ENCODE data around the gene VSIG2.

The VSIG2 gene

DNA sequence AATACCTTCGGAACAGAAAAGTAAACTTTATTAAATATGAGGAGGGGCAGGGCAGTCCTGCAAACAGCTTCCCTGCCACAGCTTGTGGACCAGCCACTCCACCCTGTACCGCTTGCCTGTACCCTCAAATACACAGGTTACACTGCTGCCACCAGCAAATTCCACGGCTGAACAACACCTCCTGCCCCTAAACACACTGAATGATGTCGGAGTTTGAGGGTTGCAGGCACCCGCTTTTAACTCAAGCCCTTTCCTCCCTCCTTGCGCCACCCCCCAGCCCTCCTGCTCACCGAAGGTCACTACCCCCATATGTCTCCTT lies 4.0 kb downstream of the VSIG2 start:
- DNase-seq, result no peak

DNA sequence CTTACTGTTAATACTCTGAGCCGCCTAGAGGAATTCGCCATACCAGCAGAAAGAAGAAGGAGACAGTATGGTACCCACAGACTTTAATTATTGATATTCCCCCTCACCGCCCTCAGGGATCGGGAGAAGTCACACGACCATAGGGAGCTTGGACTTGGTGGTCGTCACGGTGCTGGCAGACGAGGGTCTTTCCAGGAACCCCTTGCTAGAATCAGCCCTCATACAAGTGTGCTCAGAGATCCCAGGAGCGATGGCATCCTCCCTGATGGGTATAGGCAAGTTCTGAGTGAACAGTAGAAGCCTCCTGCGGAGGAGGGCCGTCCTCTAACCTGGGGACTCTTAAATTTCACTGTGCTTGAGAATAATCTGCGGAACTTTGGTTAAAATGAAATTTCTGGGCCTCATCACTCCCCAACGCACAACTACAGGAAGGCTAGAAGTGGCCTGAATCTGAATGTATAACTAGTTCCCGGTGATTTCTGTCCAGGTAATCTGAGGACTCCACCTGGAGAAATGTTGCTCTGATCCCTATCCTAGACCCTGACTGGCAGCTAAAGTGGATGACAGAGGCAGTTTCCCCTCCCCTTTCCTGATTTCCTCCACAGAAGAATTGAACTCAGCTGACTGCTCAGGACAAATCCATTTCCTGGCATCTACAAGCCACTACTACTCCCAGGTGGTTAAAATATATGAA lies 4.5 kb downstream of the VSIG2 start:
- no peak for DNase-seq

DNA sequence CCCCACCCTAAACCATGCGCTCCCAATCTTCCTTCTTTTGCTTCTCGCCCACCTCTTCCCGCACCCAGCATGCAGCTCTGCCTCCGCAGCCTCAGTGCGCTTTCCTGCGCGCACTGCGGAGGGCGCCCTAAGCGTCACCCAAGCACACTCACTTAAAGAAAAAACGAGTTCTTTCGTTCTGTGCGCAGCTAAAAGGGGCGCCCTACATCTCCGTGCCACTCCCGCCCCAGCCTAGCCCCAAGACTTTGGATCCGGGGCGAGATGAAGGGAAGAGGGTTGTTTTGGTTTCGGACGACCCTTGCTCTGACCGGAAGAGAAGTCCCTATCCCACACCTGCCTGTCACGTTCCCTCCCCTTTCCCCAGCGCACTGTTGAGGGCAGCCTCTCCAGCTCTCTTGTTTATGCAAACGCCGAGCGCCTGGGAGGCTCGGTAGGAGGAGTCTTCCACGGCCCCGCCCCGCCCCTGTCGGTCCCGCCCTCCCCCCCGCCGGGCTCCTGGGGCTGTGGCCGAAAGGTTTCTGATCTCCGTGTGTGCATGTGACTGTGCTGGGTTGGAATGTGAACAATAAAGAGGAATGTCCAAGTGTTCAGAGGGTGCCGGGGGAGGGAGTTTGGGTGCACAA lies 5.3 kb downstream of the VSIG2 start:
- DNase-seq, result peak; percentile 71

DNA sequence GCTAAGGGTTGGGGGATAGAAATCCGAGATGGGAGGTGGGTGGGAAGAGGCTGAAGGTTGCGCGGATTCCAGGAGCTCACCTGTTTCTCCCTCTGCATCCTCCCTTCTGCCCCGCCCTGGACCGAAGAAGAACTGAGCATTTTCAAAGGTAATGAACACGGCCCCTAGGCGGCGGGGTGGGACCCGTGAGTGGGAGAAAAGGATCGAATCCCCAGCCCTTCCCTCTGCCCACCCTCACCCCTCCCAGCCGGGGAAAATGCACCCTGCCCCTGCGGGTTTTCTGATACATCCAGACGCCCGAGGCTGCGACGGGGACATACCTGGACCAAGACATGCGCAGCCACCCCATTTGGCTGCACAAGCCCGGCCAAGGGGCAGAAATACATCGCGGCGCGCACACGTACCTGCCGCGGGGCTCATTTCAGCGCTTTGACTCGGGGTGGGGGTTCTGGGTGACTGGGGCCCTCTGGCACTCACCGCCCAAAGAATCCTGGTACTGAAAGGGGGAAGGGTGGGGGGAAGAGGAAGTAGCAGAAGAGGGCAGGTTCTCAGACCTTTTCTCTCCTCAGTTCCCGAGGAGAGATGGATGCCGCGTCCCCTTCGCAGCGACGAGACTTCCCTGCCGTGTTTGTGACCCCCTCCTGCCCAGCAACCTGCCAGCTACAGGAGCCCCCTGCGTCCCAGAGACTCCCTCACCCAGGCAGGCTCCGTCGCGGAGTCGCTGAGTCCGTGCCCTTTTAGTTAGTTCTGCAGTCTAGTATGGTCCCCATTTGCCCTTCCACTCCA lies 6.0 kb downstream of the VSIG2 start:
- no peak for DNase-seq

DNA sequence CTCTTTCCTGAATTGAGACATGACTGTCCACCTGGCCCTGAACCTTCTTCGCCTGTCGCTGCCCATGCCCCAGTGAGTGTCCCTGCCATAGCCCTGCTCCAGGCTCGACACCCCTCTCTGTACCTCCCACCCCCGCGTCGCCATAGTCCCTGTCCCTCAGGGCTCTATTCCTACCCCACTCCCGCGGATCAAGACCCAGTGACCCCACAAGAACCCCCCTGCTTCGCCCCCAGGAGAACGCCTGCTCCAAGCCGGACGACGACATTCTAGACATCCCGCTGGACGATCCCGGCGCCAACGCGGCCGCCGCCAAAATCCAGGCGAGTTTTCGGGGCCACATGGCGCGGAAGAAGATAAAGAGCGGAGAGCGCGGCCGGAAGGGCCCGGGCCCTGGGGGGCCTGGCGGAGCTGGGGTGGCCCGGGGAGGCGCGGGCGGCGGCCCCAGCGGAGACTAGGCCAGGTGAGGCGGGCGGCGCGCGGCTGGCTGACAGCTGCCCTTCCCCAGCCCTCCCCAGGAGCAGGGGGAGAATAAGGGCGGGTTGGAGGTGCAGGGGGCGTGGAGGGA lies 6.7 kb downstream of the VSIG2 start:
- DNase-seq, result no peak

DNA sequence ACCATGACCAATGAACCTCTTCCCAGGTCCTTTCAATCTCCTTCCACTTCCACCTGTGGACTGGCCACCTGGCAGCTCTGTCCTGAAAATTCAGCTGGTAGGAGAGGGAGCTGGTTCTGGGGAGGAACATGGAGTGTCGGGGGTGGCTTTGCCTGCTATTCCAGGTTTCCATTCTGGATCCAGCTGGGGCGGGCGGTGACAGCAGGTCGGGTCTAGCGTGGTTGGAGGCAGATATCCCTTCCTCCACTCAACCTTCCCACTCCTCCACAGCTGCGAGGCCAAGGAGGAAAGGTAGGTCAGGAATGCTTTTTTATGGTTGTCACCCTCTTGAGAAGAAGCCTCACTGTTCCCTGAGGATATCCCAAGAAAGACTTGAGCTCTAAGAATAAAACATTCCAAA lies 9.0 kb downstream of the VSIG2 start:
- no peak for DNase-seq

DNA sequence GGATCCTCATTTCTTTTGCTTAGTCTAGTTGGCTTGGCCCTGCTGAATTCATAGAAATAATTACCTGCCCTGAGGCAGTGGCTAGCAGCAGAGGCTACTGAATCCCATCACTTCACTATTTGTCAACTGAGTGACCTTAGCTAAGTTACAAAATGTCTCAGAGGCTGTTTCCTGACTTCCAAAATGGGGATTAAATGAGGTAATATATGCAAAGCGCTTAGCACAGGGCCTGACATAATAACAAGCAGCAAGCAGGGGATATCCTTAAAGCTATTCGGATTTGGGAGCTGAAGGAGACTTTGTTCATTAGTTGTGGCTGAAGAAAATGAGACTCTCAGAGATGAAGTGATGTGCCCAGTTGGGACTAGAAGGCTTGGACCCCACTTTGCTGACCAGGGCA lies 9.5 kb downstream of the VSIG2 start:
- DNase-seq, result no peak

DNA sequence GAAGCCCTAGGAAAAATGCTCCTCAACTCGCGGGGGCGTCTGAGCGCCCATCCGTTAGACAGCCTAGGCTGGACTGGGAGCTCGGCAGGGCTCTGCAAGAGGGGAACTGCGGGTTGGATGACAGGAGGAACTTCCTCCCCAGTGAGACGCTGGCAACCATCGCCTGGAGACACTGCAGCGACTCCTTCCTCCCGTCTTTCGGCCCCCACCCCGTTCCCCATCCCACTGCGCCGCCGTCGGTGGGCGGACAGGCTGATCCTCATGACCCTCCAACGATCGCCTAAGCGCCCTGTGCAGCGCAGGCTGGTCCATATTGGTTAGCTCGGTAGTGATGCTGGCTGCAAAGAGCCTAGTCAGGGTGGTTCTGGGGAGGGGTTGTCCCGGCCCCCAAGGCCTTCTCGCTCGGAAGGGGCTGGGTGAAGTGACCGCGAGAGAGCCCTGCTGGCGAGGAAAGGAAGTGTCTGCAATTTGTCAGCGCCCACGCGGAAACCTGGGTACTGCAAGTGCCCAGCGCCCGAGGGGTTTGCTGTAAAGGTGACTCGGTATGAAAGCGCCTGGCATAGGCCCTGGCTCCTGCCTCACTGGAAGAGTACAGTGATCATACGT lies 11.7 kb downstream of the VSIG2 start:
- DNase-seq, result no peak

DNA sequence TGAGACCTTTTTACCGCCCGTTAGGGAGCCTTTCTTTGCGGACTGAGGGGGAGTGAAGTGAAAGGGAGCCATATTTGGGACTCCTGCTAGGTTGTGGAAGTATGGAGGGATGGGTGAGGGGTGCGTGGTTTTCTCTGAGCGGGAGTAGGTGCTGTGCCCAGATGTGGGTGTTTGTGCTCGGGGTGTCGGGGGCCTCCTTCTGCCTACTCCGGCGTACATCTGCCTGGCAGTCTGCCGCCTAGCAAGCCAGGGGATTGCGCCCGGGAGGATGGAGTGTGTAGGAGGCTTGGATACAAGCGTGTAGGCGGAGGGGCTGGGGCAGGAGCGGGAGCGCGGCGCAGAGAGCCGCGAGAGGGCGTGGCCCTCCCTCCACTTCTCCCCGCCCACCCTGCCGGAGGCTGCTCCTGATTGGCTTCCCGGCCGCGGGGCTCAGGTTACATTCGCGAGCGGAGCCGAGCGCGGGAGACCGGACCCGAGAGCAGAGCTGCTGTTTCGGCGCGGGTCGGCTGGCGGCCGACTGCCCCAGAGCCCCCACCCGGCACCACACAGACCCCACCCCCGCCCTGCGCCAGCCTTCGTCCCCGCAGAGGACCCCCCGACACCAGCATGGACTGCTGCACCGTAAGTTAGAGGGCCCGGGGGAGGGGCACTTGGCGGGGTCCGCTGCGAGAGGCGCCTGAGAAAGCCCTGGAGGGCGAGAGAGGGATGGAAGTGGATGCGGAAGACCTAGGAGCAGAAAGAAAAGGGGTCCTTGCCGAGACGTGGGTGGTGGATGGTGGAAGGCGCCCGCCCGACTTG lies 12.4 kb downstream of the VSIG2 start, which contains the start of gene NRGN:
Gene NRGN (plus strand): TSS at position 464 of the 798 bp plus-strand sequence. CDS start 143 bp downstream, at position 607.
- peak; percentile 76 for DNase-seq

DNA sequence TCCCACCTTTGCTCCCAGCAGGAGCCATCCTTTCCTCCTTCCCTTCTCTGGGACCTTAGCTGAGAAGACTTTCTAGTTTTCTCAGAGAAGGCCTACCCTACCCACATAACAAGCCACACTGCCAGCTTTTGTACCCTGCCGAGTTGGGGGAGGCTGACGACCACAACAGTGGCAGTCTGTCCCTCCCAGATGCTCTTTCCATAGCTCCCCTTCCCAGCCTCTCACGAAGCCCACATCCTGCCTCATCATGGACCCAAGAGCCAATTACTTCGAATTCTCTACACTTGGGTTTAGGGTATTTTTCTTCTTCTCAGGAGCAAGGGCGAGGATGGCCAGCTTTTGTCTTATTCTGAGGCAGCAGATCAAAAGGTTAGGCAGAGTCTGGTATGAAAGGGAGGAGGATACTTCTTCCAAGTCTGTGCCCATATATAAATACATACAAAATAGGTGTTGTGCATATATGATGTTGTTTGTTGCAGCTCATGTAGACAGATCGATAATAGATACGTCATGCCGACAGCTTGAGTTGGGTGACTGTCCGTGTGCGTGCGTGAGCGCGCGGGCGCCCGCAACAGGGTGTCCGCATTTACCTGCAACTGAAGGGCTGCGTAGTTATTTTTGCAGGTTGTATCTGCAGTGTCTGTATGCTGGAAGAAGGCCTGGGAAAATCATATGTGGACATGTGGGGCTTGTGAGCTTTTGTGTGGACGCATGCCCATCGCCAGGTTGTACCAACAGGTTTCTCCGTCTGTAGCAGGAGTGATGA lies 13.2 kb downstream of the VSIG2 start:
- DNase-seq, result no peak

DNA sequence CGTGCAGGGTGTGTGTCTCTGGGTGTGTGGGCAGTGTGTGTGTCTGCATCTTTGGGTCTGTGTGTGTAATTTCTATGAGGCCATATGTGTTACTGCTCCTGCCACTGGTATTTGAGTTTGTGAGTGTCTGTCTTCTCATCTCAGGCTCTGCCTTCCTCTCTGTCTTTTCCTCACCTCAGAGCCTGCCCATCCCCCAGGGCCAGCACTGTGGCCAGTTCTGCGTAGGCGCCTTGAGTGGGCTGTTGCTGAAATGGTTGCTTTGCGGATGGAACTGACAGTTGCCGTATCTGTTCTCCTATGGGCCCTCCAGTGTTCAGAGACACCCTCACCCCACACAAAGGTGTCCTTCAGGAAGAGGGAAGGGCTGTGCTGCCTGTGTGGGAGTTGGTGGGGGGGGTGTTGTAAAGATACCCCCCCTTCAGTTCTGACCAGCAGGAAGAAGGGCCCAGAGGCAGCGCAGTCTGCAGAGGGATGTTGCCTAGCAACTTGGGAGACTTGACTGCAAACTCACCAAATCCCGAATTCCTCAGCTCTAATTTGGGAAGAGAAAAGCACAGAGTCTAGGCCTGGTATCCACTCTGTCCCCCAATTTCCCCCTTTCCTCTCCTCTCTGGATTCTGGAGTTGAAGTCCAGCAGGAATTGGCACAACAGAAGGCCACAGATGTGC lies 14.3 kb downstream of the VSIG2 start:
- no peak for DNase-seq

DNA sequence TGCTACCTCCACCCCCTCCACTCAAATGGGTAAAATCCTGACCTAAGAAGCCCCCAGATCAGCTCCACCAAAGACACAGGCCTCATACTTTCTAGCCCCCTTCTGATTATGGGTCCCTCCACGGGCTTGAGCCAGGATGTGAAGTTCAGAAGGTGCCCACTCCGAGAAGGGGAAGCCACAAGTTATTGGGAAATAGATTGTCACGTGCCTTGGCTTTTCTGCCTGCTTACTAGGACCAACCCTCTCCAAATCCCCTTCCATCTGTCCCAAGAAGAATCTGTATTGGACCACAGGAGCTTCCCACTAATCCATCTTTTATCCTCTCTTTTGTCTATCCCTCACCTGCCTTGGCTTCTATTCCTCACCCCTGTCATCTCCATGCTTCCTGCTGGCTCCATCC lies 15.3 kb downstream of the VSIG2 start:
- no peak for DNase-seq

DNA sequence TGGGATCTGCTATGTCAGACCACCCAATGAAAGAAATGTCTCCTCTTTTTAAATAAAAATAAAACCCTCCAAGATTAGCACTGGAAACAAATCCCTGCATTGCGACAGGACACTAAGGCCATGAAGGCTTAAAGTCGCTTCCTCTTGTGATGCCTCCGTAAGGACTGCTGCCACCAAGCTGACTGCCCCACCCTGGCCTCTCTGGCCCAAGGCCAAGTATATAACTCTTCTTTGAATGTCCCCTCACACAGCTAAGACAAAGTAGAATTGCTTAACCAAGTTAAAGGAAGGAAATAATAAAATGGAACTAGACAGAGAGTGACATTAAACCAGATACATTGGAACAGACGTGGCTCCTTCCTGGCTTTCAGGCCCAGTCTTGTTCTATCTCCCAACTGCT lies 19.8 kb downstream of the VSIG2 start:
- no peak for DNase-seq

DNA sequence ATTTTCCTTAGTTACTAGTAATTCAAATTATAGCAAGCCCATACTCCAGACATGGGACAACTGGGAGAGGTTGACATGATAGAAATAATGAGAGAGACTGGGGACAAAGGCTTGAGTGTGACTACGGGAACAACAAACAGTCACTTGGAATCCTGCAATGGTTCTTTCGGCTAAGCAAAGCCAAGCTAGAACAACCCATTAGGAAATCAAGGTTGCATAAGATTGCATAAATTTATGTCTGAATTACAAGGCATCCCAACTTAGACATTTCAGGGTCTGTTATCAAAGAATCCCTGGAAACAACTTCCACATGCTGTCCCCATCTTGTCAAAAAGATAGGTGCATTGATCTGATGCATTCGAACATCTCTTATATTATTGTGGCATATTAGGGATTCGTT lies 22.5 kb downstream of the VSIG2 start:
- no peak for DNase-seq

DNA sequence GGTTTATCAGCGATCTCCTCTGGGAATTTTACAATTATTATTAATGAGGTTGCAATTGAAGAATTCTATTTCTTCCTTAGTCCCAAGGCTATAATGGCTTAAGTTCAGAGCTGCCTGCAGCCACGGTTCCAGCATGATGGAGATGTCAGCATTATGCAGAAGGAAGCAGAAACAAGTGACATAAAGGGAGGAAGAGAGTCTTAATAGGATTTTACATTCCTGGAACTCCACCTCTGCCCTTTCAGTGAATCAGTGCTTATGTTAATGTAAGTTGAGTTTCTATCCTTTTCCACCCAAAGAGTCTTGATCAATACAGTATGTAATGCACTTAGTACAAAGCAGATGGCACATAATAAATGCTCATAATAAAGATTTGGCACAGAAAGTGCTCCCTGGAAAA lies 23.9 kb downstream of the VSIG2 start:
- DNase-seq, result no peak

DNA sequence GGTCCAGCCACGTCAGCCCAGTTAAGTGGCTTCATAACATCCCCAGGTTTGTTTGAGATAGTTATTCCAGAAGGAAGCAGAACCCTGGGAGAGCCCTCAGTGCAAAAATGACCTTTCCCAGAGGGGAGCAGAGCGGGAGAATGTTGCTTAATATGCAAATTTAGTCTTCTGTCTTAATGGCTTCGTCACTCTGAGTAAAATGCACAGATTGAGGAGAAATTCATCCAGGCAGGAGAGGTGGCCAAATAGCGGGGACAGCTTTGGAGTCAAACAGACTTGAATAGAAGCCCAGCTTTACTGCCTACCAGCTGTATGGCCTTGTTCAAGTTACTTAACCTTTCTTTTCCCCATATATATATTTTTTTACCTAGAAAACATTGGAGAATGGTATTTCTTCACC lies 24.6 kb downstream of the VSIG2 start:
- DNase-seq, result no peak

DNA sequence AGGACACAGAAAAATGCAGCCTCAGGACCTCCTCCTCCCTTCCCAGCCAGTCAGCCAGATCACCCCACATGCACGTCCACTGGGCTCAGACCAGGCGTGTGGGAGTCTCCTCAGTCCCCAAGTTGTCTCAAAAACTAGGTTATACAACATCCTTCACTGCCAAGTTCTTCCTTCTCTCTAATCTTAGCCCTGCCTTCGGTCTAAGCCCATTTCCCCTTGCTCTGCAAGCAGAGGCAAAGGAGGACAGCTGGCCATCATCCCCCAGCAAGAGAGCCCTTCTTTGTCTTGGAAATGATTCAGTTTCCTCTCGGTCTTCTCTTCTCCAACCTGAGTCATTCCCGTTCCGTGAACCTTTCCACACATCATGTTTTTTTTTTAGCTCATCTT lies 26.3 kb downstream of the VSIG2 start:
- no peak for DNase-seq

DNA sequence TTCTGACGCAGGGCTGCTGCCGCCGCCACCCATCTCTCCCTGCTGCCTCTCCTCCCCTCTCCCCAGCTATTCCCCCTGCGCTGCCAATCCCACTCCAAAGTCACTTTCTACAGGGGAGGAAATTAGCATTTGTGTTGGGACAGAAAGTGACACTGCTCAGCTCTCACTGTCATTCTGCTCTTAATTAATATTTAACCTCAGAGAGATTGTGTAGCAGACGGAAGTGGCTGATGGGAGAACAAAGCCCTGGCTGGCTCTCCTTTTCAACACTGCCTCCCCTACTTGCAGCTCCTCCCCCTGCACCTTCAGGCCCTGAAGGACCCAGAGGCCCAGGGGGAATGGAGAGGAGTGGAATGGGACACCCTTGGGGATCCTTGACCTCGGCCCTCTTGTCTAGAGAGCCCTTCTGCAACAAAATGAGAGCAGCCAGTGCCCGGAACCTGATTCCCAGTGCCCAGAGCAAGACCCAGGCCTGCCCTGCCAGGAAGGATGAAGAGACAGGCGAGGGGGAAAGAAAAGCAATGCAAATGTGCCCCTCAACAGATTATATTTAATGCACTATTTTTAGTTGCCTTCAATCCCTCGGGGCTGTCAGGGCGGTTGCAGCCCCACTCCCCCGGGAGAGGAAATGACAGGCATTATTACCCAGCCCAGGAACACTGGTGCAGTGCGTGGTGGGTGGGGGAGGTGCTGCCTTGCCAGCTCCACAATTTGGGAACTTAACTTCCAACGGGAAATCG lies 26.9 kb downstream of the VSIG2 start:
- DNase-seq, result no peak

DNA sequence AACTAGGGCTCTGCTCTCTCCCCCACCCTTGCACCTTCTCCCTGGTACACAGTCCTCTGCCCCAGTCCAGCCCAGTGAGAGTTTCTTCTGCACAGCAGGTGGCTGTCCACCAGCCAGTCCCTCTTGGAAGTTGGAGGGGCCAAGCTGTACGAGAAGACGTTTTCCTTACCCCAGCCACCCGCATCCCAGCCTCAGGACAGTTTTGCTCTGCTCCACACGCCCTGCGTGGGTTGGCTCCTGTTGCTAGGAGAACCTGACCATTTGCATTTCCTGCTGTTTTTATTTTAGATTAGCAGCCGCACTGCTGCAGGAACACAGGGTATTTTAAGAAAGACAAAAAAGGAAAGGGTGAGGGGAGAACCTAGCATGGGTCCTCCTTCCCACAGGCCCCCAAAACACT lies 29.9 kb downstream of the VSIG2 start:
- no peak for DNase-seq

DNA sequence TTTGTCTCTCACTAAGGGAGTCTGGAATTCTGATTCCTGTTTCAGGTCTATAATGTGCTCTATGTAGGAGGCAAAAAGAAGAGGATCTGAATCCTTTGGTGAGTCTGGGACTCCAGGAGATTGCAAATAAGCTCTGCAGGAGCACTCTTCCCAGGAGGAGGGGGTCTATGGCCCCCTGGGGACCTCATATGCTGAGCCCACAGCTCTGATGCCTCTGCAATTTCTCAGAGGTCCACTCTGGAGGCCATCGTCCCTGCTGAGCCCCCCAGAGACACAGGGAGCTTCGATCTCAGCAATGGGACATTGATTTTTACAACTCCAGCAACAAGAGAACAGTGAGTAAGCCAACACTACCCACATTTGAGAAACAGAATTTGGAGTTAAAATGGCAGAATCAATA lies 32.5 kb downstream of the VSIG2 start:
- no peak for DNase-seq
